KOPT-K1 (cell line): ENCODE measurements around the gene CAB39L.

ENCODE experiments used
- H3K27ac ChIP-seq: fragments of 200-600 bp; sonication (generic); 2 replicates; pipeline ENCODE4 v1.5.1; 2016; ENCODE audit warnings: antibody characterized with exemption, mild to moderate bottlenecking, low read depth, low read length; ENCODE audit not compliant: poor library complexity, severe bottlenecking
- H3K36me3 ChIP-seq: fragments of 200-600 bp; sonication (generic); 2 replicates; pipeline ENCODE4 v1.5.1; 2017; ENCODE audit warnings: antibody characterized with exemption, mild to moderate bottlenecking, low read length, moderate library complexity; ENCODE audit not compliant: insufficient read depth
- H3K9me3 ChIP-seq: fragments of 200-600 bp; sonication (generic); 2 replicates; pipeline ENCODE4 v1.5.1; 2017; ENCODE audit warnings: antibody characterized with exemption, low read length, mild to moderate bottlenecking; ENCODE audit not compliant: insufficient read depth, poor library complexity, severe bottlenecking

The CAB39L gene

GRCh38 chr13:49357694-49358093, 86.2 kb downstream of the CAB39L start:
- Histone ChIP-seq H3K9me3 (peaks cover 7% of the 10 kb centered on the region), H3K36me3 (no peaks in the 10 kb centered on the region), H3K27ac (no peak overlapping the region)

DNA sequence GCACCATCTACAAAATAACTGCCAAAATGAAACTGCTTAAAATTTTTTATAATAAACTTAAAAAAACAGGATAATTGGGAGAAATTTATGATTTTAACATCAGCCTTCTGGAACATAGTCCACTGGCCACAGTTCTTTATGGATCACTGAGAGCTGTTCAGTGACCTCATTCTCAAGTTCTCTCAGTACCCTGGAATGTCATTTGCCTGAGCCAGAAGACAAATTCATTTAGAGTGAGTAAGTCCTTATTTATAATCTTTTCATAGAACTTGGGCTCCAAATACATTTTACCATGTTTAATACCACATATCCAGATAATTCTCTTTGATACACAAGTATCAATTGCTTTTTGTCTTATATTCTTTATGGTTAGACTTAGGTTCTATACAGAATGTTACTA, 87.6 kb downstream of the CAB39L start:
- no peaks in the 10 kb centered on the region for H3K36me3 ChIP-seq
- peaks cover 7% of the 10 kb centered on the region for H3K9me3 ChIP-seq
- H3K27ac ChIP-seq = no peak overlapping the region

- no peaks in the 10 kb centered on the region for H3K36me3 ChIP-seq
- peaks cover 7% of the 10 kb centered on the region for H3K9me3 ChIP-seq
- H3K27ac ChIP-seq = no peak overlapping the region
Measured at GRCh38 chr13:49354719-49355118, 89.1 kb downstream of the CAB39L start.

- H3K36me3 ChIP-seq = no peaks in the 10 kb centered on the region
- no peak overlapping the region for H3K27ac ChIP-seq
Measured at GRCh38 chr13:49353908-49354307, 90.0 kb downstream of the CAB39L start.

DNA sequence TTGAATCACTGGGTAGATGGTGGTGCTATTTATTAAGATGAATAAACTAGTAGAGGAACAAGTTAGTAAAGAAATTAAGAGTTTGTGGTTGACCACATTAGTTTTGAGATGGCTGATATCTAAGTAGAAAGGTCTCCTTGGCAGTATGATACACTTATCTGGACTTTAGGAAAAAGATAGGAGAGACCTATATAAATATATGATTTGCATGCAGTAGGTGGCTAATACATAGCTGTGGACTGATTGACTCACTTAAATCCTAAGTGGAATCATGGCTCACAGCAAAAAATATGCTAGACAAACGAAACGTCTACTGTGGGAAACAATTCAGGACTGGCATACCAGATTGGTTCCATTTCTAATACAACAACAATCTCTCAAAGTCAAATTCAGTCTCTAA, 92.0 kb downstream of the CAB39L start:
- peaks cover 7% of the 10 kb centered on the region for H3K9me3 ChIP-seq
- H3K36me3 ChIP-seq = no peaks in the 10 kb centered on the region
- H3K27ac ChIP-seq = no peak overlapping the region

More at GRCh38 chr13:49353908-49354307, 90.0 kb downstream of the CAB39L start:
- peaks cover 7% of the 10 kb centered on the region for H3K9me3 ChIP-seq

DNA sequence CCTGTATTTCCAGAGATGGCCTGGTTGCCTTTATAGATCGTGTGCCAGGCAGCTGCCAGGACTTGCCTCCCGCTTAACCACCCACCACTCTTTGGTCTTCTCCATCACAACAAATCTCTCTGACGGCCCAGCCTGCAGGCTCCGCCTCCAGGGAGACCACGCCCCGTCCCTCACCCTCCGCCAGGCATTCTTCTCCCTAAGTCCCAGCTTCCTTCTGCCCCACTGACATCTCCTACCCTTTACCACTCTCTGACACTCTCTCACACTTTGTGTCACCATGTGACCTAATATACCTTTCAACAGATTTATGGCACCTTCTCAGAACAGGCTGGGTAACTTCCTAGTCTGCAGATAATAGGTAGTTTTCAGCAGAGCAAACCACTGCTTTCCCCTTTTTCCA, 95.1 kb downstream of the CAB39L start:
- H3K9me3 ChIP-seq = no peaks in the 10 kb centered on the region
- H3K36me3 ChIP-seq = no peaks in the 10 kb centered on the region
- no peak overlapping the region for H3K27ac ChIP-seq

DNA sequence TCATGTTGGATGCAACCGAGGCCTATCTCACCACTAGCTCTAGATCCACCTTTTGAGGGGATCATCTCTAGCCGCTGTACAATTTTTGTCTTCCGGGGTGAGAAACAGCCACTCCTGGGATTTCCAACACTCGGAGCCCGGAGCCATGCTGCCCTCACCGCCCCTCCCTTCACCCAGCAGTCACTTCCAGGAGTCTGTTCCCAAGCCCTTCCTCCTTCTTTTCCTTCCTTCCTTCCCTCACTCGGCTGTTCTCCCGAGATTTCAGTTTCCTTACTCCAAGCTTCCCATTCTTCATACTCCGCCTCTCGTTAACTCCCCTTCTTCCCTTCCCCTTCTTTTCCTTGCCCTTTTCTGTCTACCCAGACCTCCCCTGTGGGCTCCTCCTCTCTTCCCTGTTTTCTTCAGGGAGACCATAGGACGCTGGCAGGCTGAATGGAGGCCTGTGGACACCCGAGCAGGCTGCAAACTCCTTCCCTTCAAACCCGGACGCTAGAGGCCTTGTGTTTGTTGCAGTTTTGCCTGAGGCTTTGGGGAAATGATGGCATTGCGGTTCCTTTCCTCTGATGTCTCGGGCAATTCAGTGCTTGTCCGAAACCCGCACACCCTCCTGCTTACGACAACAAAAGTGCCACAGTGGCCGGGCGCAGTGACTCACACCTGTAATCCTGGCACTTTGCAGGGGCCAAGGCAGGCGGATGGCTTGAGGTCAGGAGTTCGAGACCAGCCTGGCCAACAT, 96.0 kb downstream of the CAB39L start:
- no peaks in the 10 kb centered on the region for H3K9me3 ChIP-seq
- H3K36me3 ChIP-seq = no peaks in the 10 kb centered on the region
- H3K27ac ChIP-seq = no peak overlapping the region

DNA sequence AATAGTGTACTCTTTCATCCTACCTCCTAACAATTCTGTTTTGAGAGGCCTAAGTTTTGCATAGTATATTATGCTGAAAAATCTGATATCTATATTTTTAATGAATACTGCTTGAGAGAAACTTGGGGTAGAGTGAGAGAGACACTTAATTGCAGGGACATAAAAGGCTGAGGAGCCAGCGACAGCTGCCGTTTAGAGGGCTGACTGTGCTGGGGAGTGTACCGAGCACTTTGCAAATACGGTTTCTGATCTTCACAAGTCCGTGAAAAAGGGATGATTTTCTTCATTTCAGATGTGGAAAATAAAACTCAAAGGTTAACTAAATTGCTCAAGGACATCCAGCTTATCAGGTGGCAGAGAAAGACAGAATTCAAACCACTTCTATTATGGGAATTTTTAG, 97.4 kb downstream of the CAB39L start:
- Histone ChIP-seq H3K27ac (no peak overlapping the region), H3K36me3 (no peaks in the 10 kb centered on the region), H3K9me3 (no peaks in the 10 kb centered on the region)

GRCh38 chr13:49343731-49344130, 100.1 kb downstream of the CAB39L start:
- Histone ChIP-seq H3K27ac (no peak overlapping the region), H3K9me3 (no peaks in the 10 kb centered on the region), H3K36me3 (no peaks in the 10 kb centered on the region)

GRCh38 chr13:49343255-49343654, 100.6 kb downstream of the CAB39L start:
- Histone ChIP-seq H3K27ac (no peak overlapping the region), H3K36me3 (no peaks in the 10 kb centered on the region), H3K9me3 (no peaks in the 10 kb centered on the region)

DNA sequence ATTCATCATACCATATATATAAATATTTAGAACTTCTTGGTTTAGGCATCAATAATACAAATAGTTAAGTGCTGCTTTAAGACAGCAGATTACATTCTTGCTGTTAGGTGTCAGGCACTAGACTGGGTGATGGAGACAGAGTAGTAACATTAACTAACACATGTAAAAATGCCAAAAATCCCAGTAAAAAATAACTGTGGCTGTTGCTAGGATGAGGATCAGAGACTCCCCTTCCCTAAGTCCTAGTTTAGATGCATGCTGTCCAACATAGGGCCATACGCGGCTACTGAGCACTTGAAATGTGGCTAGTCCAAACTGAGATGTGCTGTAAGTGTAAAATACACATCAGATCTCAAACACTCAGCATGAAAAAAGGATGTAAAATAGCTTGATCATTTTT, 101.4 kb downstream of the CAB39L start:
- no peaks in the 10 kb centered on the region for H3K9me3 ChIP-seq
- no peak overlapping the region for H3K27ac ChIP-seq
- no peaks in the 10 kb centered on the region for H3K36me3 ChIP-seq

DNA sequence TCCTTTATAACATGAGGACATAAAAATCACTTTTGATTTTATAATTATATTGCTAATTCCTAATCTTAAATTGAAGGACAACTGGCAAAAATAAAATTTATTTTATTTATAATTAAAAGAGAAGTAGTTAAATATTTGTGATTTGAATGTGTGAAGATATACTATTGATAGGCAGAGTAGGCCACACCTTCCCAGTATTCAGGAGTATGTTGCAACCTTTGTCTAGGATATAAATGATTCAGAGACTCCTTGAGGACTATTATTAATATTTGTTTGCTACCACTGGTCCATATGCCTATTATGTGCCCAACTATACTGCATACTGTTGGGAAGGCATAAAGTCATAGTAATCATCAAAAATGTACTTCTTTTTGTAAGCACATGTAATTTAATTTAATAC, 101.9 kb downstream of the CAB39L start:
- H3K27ac ChIP-seq = no peak overlapping the region
- no peaks in the 10 kb centered on the region for H3K9me3 ChIP-seq
- H3K36me3 ChIP-seq = no peaks in the 10 kb centered on the region

DNA sequence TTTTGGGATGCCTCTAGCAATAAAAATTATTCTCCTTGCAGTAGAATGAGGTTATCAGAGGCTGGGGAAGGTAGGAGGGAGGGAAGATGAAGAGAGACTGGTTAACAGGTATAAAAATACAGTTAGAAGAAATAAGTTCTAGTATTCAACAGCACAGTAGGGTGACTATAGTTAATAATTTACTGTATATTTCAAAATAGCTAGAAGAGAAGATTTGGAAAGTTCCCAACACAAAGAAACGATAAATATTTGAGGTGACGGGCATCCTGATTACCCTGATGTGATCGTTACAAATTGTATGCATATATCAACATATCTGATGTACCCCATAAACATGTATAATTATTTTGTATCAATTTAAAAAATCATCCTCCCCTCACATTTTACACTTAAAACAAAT, 102.3 kb downstream of the CAB39L start:
- H3K27ac ChIP-seq = no peak overlapping the region
- no peaks in the 10 kb centered on the region for H3K36me3 ChIP-seq
- no peaks in the 10 kb centered on the region for H3K9me3 ChIP-seq

- Histone ChIP-seq H3K27ac (no peak overlapping the region), H3K36me3 (no peaks in the 10 kb centered on the region), H3K9me3 (no peaks in the 10 kb centered on the region)
Measured at GRCh38 chr13:49340161-49340560, 103.7 kb downstream of the CAB39L start.

DNA sequence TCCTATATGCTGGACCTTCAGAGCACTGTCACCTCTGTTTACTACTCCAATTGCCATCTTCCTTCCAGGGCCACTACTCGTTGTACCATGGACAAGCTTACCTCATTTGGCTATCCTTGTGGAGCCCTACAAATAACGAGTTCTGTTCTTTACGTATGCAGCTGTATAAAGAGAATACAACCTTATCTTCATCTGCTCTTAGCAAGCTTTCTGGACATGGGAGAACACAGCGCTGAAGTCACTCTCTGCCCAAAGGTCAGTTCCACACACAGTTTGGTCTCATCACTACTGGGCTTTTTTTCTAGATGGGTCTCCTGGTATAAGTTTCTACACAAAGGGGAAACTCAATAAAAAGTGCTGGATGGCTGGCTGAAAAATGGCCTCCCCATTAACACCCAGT, 107.2 kb downstream of the CAB39L start:
- H3K27ac ChIP-seq = no peak overlapping the region
- H3K36me3 ChIP-seq = no peaks in the 10 kb centered on the region
- no peaks in the 10 kb centered on the region for H3K9me3 ChIP-seq

DNA sequence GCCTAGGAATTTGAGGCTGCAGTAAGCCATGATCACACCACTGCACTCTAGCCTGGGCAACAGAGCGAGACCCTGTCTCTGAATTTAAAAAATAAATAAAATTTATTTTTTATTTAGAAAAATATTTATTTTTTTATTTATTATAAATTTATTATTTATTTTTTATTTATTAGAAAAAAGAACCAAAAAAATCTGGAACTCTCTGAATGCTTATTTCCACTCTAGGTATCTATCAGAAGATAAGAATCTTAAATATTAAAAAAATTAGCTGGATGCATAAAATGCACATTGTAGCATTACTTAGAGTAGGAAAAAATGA, 113.4 kb downstream of the CAB39L start:
- Histone ChIP-seq H3K36me3 (no peaks in the 10 kb centered on the region), H3K9me3 (no peaks in the 10 kb centered on the region), H3K27ac (no peak overlapping the region)
